GM19463 (cell line): Measurements from ENCODE around the gene NNMT.

Source experiments
- ATAC-seq: cut with Tn5 transposase; IDR thresholded peaks from one replicate; pipeline ENCODE4 v1.9.1; 2021; ENCODE audit warnings: mild to moderate bottlenecking, moderate library complexity; ENCODE audit not compliant: unreplicated experiment

Gene NNMT

GRCh38 chr11:114282488-114282887 is 13.7 kb upstream of the NNMT start:
- no peak for ATAC-seq

GRCh38 chr11:114283422-114283821 is 12.8 kb upstream of the NNMT start:
- ATAC-seq, result no peak

DNA sequence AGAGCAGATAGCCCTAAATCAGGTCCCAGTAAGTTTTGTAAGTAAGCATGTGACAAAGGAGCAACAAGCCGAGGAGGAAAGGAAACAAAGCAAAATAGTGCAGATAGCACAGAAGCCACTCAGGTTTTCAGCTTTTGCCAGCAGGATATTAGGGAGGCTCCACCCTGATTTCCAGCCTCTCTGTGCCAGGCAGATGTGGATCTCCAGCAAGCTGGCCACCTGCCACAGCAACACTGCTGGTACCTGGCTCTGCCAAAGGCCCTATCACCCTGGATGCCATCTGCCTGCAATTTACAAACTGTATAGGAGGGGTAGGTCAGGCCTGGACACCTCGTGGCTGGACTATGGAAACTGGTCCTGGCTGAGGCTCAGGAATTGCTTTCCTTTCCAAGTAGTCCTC is 12.2 kb upstream of the NNMT start:
- no peak for ATAC-seq

GRCh38 chr11:114284914-114285313 is 11.3 kb upstream of the NNMT start:
- no peak for ATAC-seq

DNA sequence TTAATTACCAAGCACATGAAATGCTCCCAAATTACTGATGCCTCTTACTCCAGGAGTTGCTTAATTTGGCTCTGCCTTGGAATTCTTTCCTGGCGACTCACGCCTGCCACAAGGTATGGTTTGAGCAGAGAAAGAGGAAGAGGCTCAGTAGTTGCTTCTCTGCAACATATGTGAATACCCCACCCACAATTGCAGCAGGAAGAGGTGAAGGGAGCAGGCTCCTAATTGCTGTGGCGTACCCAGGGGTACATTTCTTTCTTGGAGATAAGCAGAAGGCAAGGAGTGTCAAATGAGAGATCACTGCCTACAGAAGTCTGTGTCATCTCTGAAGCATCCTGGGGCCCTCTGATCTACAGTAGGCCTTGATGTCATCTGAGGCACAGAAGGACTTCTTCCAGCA is 10.6 kb upstream of the NNMT start:
- ATAC-seq, result no peak

DNA sequence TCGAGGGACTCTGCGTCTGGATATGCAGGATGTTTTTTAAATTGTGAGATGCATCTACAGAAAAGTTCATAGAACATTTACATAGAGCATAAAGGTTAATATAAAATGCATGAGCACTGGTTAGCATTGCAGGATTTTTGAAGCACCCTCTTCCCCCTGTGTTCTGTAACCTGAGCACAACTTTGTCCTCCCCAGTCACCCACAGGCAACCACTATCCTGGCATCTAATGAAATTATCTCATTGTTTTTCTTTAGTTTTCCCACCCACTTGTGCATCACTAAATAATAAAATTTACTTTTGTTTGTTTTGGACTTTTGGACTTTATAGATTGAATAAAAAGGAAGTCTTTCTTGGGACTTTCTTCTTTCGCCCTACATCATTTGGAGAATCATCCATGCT is 10.0 kb upstream of the NNMT start:
- ATAC-seq, result no peak

- ATAC-seq, result no peak
Measured at GRCh38 chr11:114287154-114287553, 9.0 kb upstream of the NNMT start.

DNA sequence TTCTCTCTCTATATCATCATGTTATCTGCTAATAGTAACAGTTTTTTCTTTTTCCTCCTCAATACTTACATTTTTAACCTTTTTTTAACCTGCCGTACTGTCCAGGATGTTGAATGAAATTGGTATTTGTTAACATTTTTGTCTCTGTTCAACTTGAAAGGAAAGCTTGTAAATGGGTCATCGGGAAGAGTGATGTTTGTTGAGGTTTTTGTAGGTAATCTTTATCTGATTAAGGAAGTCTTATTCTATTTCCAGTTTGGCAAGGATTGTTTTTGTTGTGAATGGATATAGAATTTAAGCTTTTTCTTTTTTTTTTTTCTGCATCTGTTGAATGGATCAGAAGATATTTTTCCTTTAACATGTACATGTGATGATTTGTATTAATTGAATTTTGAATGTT is 8.1 kb upstream of the NNMT start:
- ATAC-seq, result no peak

DNA sequence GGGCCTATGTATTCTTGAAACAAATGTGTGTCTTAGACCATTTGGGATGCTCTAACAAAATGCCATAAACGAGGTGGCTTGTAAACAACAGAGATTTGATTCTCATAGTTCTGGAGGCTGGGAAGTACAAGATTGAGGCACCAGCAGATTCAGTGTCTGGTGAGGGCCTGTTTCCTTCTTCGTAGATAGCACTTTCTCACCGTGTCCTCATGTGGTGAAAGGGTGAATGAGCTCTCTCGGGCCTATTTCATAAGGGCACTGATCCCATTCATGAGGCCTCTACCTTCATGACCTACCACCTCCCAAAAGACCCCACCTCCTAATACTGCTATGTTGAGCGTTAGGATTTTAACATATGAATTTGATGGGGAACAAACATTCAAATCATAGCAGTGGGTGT is 6.4 kb upstream of the NNMT start:
- no peak for ATAC-seq

DNA sequence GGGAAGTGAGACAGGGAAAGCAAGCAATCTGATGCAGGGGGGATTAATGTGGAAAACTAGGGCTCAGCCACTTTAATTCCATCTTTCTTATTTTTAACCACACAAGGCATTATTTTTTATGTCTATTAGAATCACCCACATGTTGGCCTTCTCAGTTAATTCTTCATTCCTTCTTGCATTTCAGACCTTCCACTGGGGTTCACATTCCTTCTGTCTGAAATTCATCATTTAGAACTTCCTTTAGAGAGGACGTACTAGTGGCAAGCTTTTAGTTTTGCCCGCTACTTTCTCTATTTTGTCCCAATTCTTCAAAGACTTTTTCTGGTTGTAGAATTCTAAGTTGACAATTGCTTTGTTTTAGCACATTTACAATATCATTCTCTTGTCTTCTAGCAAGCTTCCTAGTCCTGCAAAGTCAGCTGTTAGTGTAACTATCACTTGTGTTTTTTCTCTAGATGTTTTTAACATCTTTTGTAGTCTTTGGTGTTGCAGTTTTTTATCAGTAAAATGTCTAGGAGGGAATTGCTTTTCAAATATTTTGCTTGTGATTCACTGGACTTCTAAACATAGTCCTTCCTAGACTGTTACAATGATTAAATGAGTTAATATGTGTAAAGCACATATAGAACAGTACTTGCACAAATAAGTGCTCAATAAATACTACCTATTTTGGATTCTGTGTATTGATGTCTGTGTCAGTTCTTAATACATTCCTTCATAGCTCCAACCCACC is 5.5 kb upstream of the NNMT start:
- ATAC-seq, result no peak

DNA sequence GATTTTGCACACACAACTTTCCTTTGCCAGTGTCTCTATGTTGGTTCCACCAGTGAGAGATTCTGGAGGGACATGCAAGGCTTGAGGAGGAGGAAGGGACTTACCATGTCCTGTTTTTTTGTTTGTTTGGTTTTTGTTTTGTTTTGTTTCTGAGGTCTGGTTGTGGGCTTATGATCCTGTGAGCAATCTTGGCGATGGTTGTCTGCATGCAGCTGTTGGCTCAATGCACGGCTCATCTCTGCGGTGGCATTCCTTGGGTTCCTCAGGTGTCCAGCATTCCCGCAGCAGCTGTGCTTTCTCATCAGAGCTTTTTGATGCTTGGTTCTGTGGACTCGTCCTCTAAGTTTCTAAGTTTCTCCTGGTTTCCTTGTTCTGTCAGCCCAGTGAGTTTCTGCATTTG is 4.8 kb upstream of the NNMT start:
- ATAC-seq, result no peak

DNA sequence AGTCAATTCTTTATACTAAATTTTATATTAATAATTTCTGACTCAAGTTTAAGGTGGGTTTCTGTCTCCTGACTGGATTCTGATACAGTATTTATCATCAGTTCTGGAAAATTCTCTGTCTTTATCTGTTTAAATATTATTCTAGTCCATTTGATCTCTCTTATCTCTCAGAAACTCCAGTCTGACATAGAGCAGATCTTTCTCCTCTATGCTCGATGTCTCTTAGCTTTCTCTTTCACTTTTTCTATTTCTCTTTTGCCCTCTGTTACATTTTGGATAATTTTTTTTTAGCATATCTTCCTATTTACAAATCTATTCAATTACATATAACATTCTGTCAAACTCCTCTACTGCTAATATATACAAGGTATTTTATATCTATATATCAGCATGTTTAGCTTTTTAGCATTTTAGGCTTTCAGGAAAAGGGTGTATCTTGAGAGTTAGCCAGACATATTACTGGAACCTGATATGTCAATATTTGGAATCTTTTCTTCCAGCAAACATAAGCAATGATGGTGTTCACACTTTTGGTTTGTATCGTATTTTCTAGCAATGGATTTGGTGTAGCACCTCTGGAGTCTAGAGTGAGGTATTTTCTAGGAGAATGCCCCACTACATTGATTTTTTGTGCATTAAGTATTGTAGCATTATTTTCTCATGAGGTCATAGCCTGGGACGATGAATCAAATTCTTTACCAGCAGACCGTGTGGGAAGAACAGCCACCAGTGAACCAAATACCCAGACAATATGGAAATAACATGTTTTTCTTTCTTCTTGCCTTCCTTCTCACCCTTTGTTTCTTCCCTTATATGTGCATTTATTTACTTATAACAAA is 4.1 kb upstream of the NNMT start:
- no peak for ATAC-seq

DNA sequence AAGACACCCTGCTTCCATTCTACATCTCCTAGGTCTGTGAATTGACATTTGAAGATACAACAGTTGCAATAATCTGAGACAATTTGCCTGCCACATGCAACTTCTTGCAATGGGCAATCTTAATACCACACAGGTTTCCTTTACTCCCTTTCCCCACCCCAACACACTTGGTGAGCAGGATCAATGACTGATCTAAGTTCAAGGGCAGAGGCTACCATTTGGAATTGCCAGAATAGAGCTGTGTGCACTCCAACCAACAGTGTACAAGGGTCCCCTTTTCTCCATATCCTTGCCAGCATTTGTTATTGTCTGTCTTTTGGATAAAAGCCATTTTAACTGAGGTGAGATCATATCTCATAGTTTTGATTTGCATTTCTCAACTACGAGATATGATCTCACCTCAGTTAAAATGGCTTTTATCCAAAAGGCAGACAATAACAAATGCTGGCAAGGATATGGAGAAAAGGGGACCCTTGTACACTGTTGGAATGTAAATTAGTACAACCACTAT is 2.9 kb upstream of the NNMT start:
- no peak for ATAC-seq

GRCh38 chr11:114296605-114297372 is 590 bp downstream of the NNMT start:
- ATAC-seq, result no peak

DNA sequence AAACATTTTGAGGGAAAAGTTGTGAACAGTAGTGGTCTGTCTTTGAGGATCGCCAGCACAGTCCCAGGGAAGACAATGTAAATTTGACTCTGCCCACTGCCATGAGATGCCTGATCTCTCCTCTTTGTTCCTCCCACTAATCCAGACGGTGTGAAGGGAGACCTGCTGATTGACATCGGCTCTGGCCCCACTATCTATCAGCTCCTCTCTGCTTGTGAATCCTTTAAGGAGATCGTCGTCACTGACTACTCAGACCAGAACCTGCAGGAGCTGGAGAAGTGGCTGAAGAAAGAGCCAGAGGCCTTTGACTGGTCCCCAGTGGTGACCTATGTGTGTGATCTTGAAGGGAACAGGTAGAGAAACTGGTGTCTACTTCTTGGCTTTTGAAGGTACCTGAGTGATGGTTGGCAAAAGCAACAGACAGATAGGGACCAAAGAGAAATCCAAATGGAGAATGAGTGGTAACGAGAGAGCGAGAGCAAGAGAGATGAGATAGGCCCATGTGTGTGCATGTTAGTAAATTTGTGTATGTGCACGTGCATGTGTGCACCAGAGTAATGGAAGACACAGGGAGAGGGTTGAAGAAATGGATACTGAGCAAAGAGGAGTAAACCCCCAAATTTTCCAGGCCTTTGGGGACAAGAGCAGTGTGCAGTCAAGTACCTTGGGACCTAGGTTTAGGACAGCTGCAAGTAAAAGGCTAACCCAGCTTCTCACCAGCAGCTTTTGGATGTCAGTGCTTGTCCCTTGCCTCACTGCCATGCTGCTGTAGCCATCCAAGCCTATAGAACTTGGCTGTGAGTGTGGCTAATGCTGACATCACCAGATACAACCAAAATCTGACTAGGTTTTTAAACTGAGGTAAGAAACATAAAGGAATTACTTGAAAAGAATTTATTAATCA is 1.9 kb downstream of the NNMT start:
- ATAC-seq, result no peak

DNA sequence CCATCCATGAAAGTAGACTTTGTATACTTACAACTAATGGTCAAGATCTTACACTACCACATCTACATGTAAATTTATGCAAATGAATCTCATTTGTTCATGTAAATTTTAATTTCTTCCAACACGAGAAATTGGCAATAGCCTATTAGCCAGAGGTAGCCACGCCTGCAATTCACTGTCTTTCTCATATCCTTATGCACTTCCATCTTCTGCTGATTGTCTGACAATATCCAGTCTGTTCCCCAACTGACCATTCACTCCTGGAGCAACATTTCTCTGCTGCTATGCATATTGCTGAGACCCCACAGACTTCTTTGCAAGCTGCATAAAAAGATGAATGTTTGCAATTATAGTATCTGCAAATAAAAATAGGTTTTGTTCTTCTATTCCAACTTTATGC is 2.5 kb downstream of the NNMT start:
- ATAC-seq, result no peak

DNA sequence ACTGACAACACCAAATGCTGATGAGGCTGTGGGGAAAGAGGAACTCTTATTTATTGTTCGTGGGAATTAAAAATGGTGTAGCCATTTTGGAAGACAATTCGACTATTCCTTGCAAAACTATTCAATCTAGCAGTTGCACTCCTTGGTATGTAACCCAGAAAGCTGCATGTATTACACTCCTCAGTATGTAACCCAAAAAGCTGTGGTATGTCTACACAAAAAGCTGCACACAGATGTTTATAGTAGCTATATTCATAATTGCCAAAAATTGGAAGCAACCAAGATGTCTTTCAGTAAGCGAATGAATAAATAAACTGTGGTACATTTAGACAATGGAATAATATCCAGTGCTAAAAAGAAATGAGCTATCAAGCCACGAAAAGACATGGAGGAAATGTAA is 4.9 kb downstream of the NNMT start:
- ATAC-seq, result no peak

DNA sequence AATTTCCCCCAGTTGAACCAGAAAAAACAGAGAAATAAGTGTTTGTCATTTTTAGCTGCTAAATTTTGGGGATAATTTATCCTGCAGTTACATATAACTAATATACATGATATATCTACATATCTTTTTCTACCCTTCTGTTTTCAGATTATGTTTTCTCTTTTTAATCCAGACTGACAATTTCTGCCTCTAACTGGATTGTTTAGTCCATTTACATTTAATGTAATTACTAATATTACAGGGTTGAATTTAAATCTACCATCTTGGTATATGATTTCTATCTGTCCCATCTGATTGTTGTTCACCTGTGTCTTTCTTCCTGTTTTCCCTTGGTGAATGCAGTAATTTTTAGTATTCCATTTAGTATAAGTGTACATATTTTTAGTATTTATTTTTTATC is 5.7 kb downstream of the NNMT start:
- no peak for ATAC-seq

DNA sequence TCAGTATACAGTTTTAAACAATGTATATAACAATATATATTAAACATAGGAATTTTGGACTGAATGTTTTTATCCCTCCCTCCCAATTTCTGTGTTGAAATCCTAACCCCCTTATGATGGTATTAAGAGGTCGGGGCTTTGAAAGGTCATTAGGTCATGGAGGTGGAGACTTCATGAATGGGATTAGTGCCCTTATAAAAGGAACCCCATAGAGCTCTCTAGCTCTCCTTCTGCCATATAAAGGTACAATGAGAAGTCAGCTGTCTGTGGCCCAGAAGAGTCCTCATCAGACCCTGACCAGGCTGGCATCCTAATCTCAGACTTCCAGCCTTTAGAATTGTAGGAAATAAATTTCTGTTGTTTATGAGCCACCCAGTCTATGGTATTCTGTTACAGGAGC is 6.5 kb downstream of the NNMT start:
- no peak for ATAC-seq

GRCh38 chr11:114304065-114304464 is 7.9 kb downstream of the NNMT start:
- no peak for ATAC-seq

GRCh38 chr11:114304969-114305368 is 8.8 kb downstream of the NNMT start:
- ATAC-seq, result no peak
